H1 (cell line): ENCODE data around the gene HJURP. TPM values are rescaled to one million over a fixed set of nuclear protein-coding genes. Genes with fewer than 3 reads are reported as not detected.

Source experiments
- CTCF ChIA-PET: fragments of 300-600 bp; sonication (Branson Sonifier 250); formaldehyde crosslinking; loops from one replicate; lab custom pipeline; 2021; ENCODE audit not compliant: partially characterized antibody; lab: Charles Lee
- POLR2A ChIA-PET: fragments of 300-600 bp; sonication (Branson Sonifier 250); formaldehyde crosslinking; loops from one replicate; lab custom pipeline; 2021; ENCODE audit warnings: inconsistent platforms; ENCODE audit not compliant: partially characterized antibody; lab: Charles Lee
- DNase-seq, 2 experiments: peaks; one replicate each; pipeline versions ENCODE4 v3.0.0 to v3.0.0-alpha.2; 2010 to 2022; ENCODE audit warnings: low spot score in 2 of 2, low read depth in 1 of 2, mixed read lengths in 1 of 2
- FAIRE-seq: peaks from 2 replicates; lab custom pipeline; 2011; peaks lifted over from hg19 to GRCh38; lab: Jason Lieb, UNC
- H2AFZ ChIP-seq: 2 replicates; pipeline ENCODE4 v1.8.1; 2012; ENCODE audit warnings: low read length, inconsistent platforms
- H2AK5ac ChIP-seq: 2 replicates; pipeline ENCODE4 v1.6.1; 2013; ENCODE audit warnings: low read depth, low read length
- H2BK120ac ChIP-seq: replicated peaks from 2 replicates; pipeline ENCODE3; 2013; ENCODE audit warnings: low read depth, low read length, inconsistent platforms
- H2BK12ac ChIP-seq: 2 replicates; pipeline ENCODE4 v1.6.1; 2013; ENCODE audit warnings: low read depth, low read length
- H2BK15ac ChIP-seq: 2 replicates; pipeline ENCODE4 v1.6.1; 2013; ENCODE audit warnings: low read length
- H2BK20ac ChIP-seq: 2 replicates; pipeline ENCODE4 v1.6.1; 2013; ENCODE audit warnings: low read length
- H2BK5ac ChIP-seq: 2 replicates; pipeline ENCODE4 v1.6.1; 2013; ENCODE audit warnings: low read depth, low read length
- H3K14ac ChIP-seq: 2 replicates; pipeline ENCODE4 v1.6.1; 2013; ENCODE audit warnings: inconsistent platforms; ENCODE audit not compliant: insufficient read length
- H3K18ac ChIP-seq: 2 replicates; pipeline ENCODE4 v1.6.1; 2013; ENCODE audit warnings: low read length; ENCODE audit errors: extremely low read depth
- H3K23ac ChIP-seq: 2 replicates; pipeline ENCODE4 v1.6.1; 2013; ENCODE audit warnings: inconsistent platforms; ENCODE audit not compliant: insufficient read length
- H3K23me2 ChIP-seq: 2 replicates; pipeline ENCODE4 v1.6.1; 2013; ENCODE audit warnings: low read depth, low read length
- H3K27ac ChIP-seq: 2 replicates; pipeline ENCODE4 v1.6.1; 2011; ENCODE audit warnings: low read depth, low read length, inconsistent platforms
- H3K27me3 ChIP-seq, 4 experiments: replicated peaks in 1 of 4; 1 replicate in 1 of 4; 2 replicates in 3 of 4; pipeline versions ENCODE4 v1.6.1 to v1.8.1; 2011 to 2013; ENCODE audit warnings: low read length in 3 of 4, mild to moderate bottlenecking in 3 of 4, inconsistent platforms in 2 of 4, mixed read lengths in 2 of 4, moderate library complexity in 1 of 4; ENCODE audit not compliant: control insufficient read depth in 3 of 4, insufficient read depth in 3 of 4; ENCODE audit errors: extremely low read depth in 1 of 4
- H3K36me3 ChIP-seq, 4 experiments: 2 replicates each; pipeline versions ENCODE4 v1.6.1 to v1.8.1; 2011 to 2013; ENCODE audit warnings: mild to moderate bottlenecking in 4 of 4, low read length in 3 of 4, moderate library complexity in 2 of 4, control low read depth in 1 of 4, inconsistent platforms in 1 of 4; ENCODE audit not compliant: insufficient read depth in 4 of 4, control insufficient read depth in 2 of 4
- H3K4ac ChIP-seq: replicated peaks from 2 replicates; pipeline ENCODE3; 2013; ENCODE audit warnings: low read length, low read depth, mixed read lengths, inconsistent platforms; ENCODE audit not compliant: insufficient read length
- H3K4me1 ChIP-seq, 4 experiments: replicated peaks in 1 of 4; 1 replicate in 1 of 4; 2 replicates in 3 of 4; pipeline versions ENCODE4 v1.6.1 to v1.8.1; 2011 to 2013; ENCODE audit warnings: low read length in 3 of 4, inconsistent platforms in 2 of 4, mixed read lengths in 1 of 4; ENCODE audit not compliant: insufficient read depth in 4 of 4, control insufficient read depth in 3 of 4
- H3K4me2 ChIP-seq, 2 experiments: 2 replicates each; pipeline versions ENCODE4 v1.6.1 to v1.8.1; 2011 to 2013; ENCODE audit warnings: low read depth in 2 of 2, low read length in 2 of 2, control low read depth in 1 of 2, inconsistent platforms in 1 of 2, mild to moderate bottlenecking in 1 of 2; ENCODE audit not compliant: insufficient read depth in 1 of 2
- H3K4me3 ChIP-seq, 4 experiments: fragments of 200-600, 300-600 bp in 1 of 4; sonication (generic), shearing (Covaris generic), sonication (Bioruptor Twin) in 1 of 4; 2 replicates each; pipeline versions ENCODE4 v1.5.1 to v1.8.1; 2011 to 2016; ENCODE audit warnings: low read length in 4 of 4, low read depth in 3 of 4, control low read depth in 2 of 4, inconsistent platforms in 2 of 4, mild to moderate bottlenecking in 2 of 4, mixed read lengths in 1 of 4, moderate library complexity in 1 of 4; ENCODE audit not compliant: insufficient read depth in 2 of 4; ENCODE audit errors: extremely low read depth in 1 of 4
- H3K56ac ChIP-seq: replicated peaks from 2 replicates; pipeline ENCODE3; 2013; ENCODE audit warnings: low read depth, mild to moderate bottlenecking, mixed read lengths, low read length, inconsistent platforms; ENCODE audit not compliant: insufficient read length
- H3K79me1 ChIP-seq: 2 replicates; pipeline ENCODE4 v1.6.1; 2013; ENCODE audit warnings: low read depth, low read length, control low read depth
- H3K79me2 ChIP-seq, 2 experiments: 2 replicates each; pipeline versions ENCODE4 v1.6.1 to v1.8.1; 2012 to 2013; ENCODE audit warnings: low read length in 2 of 2, mild to moderate bottlenecking in 2 of 2, inconsistent platforms in 1 of 2; ENCODE audit not compliant: insufficient read depth in 2 of 2, control insufficient read depth in 1 of 2
- H3K9ac ChIP-seq, 4 experiments: replicated peaks in 1 of 4; 1 replicate in 1 of 4; 2 replicates in 3 of 4; pipeline versions ENCODE4 v1.6.1 to v1.8.1; 2011 to 2013; ENCODE audit warnings: low read depth in 3 of 4, low read length in 3 of 4, control low read depth in 2 of 4, mild to moderate bottlenecking in 2 of 4, moderate library complexity in 2 of 4, inconsistent platforms in 1 of 4; ENCODE audit errors: extremely low read depth in 1 of 4
- H3K9me3 ChIP-seq, 2 experiments: 2 replicates each; pipeline versions ENCODE4 v1.6.1 to v1.8.1; 2012 to 2013; ENCODE audit warnings: mild to moderate bottlenecking in 2 of 2, moderate library complexity in 2 of 2, control low read depth in 1 of 2, inconsistent platforms in 1 of 2, low read depth in 1 of 2, low read length in 1 of 2, mixed read lengths in 1 of 2; ENCODE audit not compliant: insufficient read depth in 2 of 2
- H4K20me1 ChIP-seq, 2 experiments: replicated peaks in 1 of 2; 2 replicates each; pipeline versions ENCODE3 to v1.8.1; 2011 to 2013; ENCODE audit warnings: inconsistent platforms in 2 of 2, low read length in 2 of 2, mild to moderate bottlenecking in 1 of 2; ENCODE audit not compliant: insufficient read depth in 2 of 2, control insufficient read depth in 1 of 2
- H4K5ac ChIP-seq: 2 replicates; pipeline ENCODE4 v1.6.1; 2013; ENCODE audit warnings: low read length, low read depth, mixed read lengths, inconsistent platforms; ENCODE audit not compliant: insufficient read length
- H4K8ac ChIP-seq: 2 replicates; pipeline ENCODE4 v1.8.0; 2013; ENCODE audit warnings: mild to moderate bottlenecking, moderate library complexity, low read length, inconsistent platforms; ENCODE audit not compliant: insufficient read depth; ENCODE audit errors: extremely low read depth
- H4K91ac ChIP-seq: replicated peaks from 2 replicates; pipeline ENCODE3; 2013; ENCODE audit warnings: low read length, mixed read lengths, inconsistent platforms; ENCODE audit not compliant: insufficient read length
- CEBPB ChIP-seq: IDR thresholded peaks from 2 replicates; pipeline ENCODE4 v1.6.1; 2012; ENCODE audit warnings: low read depth, low read length
- CTBP2 ChIP-seq: IDR thresholded peaks from 2 replicates; pipeline ENCODE4 v1.7.0; 2011; ENCODE audit warnings: borderline replicate concordance, mild to moderate bottlenecking, moderate library complexity, mixed read lengths, low read length; ENCODE audit not compliant: insufficient read depth, insufficient read length
- FOSL1 ChIP-seq: IDR thresholded peaks from 2 replicates; pipeline ENCODE4 v1.6.1; 2011; ENCODE audit warnings: mild to moderate bottlenecking, low read depth, low read length, moderate library complexity; ENCODE audit not compliant: insufficient read depth
- GABPA ChIP-seq: IDR thresholded peaks from 2 replicates; pipeline ENCODE4 v1.6.1; 2011; ENCODE audit warnings: mild to moderate bottlenecking, low read length, moderate library complexity, borderline replicate concordance; ENCODE audit not compliant: insufficient read depth
- GTF2F1 ChIP-seq: IDR thresholded peaks from 2 replicates; pipeline ENCODE4 v1.6.1; 2012; ENCODE audit warnings: low read depth, low read length, improper control_type of control experiment, borderline replicate concordance
- JUN ChIP-seq: IDR thresholded peaks from 2 replicates; pipeline ENCODE4 v1.6.1; 2011; ENCODE audit warnings: low read depth, mild to moderate bottlenecking, improper control_type of control experiment, low read length
- MAFK ChIP-seq: IDR thresholded peaks from 2 replicates; pipeline ENCODE4 v1.6.1; 2012; ENCODE audit warnings: low read depth, mild to moderate bottlenecking, improper control_type of control experiment, low read length
- POLR2AphosphoS5 ChIP-seq: IDR thresholded peaks from 2 replicates; pipeline ENCODE4 v1.6.1; 2011; ENCODE audit warnings: low read depth, low read length
- POU5F1 ChIP-seq: IDR thresholded peaks from 2 replicates; pipeline ENCODE4 v1.6.1; 2011; ENCODE audit warnings: low read depth, mild to moderate bottlenecking, low read length, moderate library complexity
- RBBP5 ChIP-seq: IDR thresholded peaks from 2 replicates; pipeline ENCODE4 v1.7.1; 2012; ENCODE audit warnings: low read depth, mild to moderate bottlenecking, inconsistent platforms, low read length, moderate library complexity, borderline replicate concordance
- SAP30 ChIP-seq: fragments of 300-600 bp; sonication (generic); IDR thresholded peaks from 2 replicates; pipeline ENCODE4 v1.7.1; 2012; ENCODE audit warnings: low read length, moderate library complexity, mild to moderate bottlenecking, inconsistent platforms; ENCODE audit not compliant: insufficient read depth, insufficient replicate concordance
- TCF12 ChIP-seq: IDR thresholded peaks from 2 replicates; pipeline ENCODE4 v1.6.1; 2011; ENCODE audit warnings: low read depth, mild to moderate bottlenecking, low read length
- WGBS, 2 experiments: shearing (Covaris generic) in 1 of 2; methylation state at CpG; one replicate each; pipeline versions ENCODE4 v1.1.6 to v1.1.7; 2013 to 2015; ENCODE audit warnings: low lambda C conversion rate in 2 of 2, mixed read lengths in 2 of 2, inconsistent platforms in 1 of 2, low coverage in 1 of 2, missing lambda C conversion rate in 1 of 2; ENCODE audit not compliant: insufficient replicate concordance in 2 of 2, insufficient coverage in 1 of 2, insufficient read length in 1 of 2; ENCODE audit errors: extremely low coverage in 1 of 2, missing lambda C conversion rate in 1 of 2; 5-methylcytosine and 5-hydroxymethylcytosine counted together
- polyA plus RNA-seq, 7 experiments: library from polyadenylated mRNA; depleted of rRNA in 3 of 7; stranded (reverse) in 5 of 7; unstranded in 2 of 7; fragments of >200 nt in 5 of 7; fragments of 200-250 nt in 2 of 7; gene quantifications; 1 replicate in 5 of 7; 2 replicates in 1 of 7; 4 replicates in 1 of 7; pipeline versions ENCODE4 v1.2.1 to v1.2.3, GENCODE V29; 2011 to 2013; ENCODE audit warnings: missing spikeins in 2 of 7, mixed read lengths in 2 of 7
- total RNA-seq: library from RNA; stranded (reverse); fragmentation: NEBNext Ultra II Directional; extraction: Animal tissue kit (Norgen Biotek cat#: 25700); gene quantifications from 2 replicates; pipeline ENCODE4 v1.2.1, GENCODE V29; 2021
- TF ChIP-seq, protein P1 (sequence below): IDR thresholded peaks from 2 replicates; pipeline ENCODE4 v1.6.1; 2011; ENCODE audit warnings: low read length, improper control_type of control experiment

Gene HJURP
- total and polyA plus RNA-seq, 2 of the 8 experiments (the other 6 are each of a cell fraction or from before 2014, with no cell fraction given) = 49.3 to 60.5 TPM

- POLR2A ChIA-PET = interaction anchor here (1.2 to 1.5 kb wide), 2 partner anchors 14 to 16 kb away, joined by 3 read pairs; no protein-coding TSS in a partner anchor
- TF ChIP-seq POU5F1 (no peak), GTF2F1 (no peak), RBBP5 (no peak), JUN (no peak), SAP30 (no peak), FOSL1 (no peak), CTBP2 (no peak), TCF12 (no peak), CEBPB (no peak), MAFK (no peak), POLR2AphosphoS5 (no peak), GABPA (no peak)
- TF ChIP-seq, protein P1, sequence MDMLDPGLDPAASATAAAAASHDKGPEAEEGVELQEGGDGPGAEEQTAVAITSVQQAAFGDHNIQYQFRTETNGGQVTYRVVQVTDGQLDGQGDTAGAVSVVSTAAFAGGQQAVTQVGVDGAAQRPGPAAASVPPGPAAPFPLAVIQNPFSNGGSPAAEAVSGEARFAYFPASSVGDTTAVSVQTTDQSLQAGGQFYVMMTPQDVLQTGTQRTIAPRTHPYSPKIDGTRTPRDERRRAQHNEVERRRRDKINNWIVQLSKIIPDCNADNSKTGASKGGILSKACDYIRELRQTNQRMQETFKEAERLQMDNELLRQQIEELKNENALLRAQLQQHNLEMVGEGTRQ = no peak
Measured at GRCh38 chr2:233850745-233851144, 3.6 kb downstream of the HJURP start.

More at GRCh38 chr2:233850745-233851144, 3.6 kb downstream of the HJURP start:
- Histone ChIP-seq H2AFZ (no peak overlapping the region), H2BK5ac (no peak overlapping the region), H4K5ac (no peak overlapping the region), H3K79me1 (peaks cover 3% of the 10 kb centered on the region; the same call in 1 of the 2 replicates), H3K36me3 (peaks cover 46 to 74% (median 55%) of the 10 kb centered on the region in 4 experiments), H3K4me2 (no peak overlapping the region), H3K23ac (no peak overlapping the region), H3K4ac (no peak overlapping the region), H3K27ac (no peak overlapping the region), H3K27me3 (no peaks in the 10 kb centered on the region), H2BK15ac (no peak overlapping the region), H3K56ac (no peak overlapping the region), H2BK120ac (no peak overlapping the region), H2BK12ac (no peak overlapping the region), H3K9me3 (no peaks in the 10 kb centered on the region), H3K18ac (no peak overlapping the region), H2BK20ac (no peak overlapping the region), H3K4me3 (no peak overlapping the region), H3K9ac (peak overlapping the region in 1 of 4 experiments; percentile 18; a peak in 1 of 7 replicates), H4K91ac (no peak overlapping the region), H3K23me2 (peaks cover 7% of the 10 kb centered on the region), H3K79me2 (peaks cover 21 to 53% of the 10 kb centered on the region in 2 experiments), H3K4me1 (peaks cover 0 to 5% (median 2%) of the 10 kb centered on the region in 4 experiments; a peak in 4 of 7 replicates), H3K14ac (no peak overlapping the region), H4K20me1 (peaks cover 9 to 12% of the 10 kb centered on the region in 2 experiments), H4K8ac (no peak overlapping the region), H2AK5ac (no peak overlapping the region)
- FAIRE-seq (no peak), DNase-seq (no peak)
- WGBS, 2 experiments = 93% methylated on average over 7 of the region's 7 CpGs; no CpG with 5 or more reads in 1 of the 2 experiments
- CTCF ChIA-PET = no interaction called here
